HEK293T (cell line): ENCODE measurements around the gene COLEC12.

ENCODE experiments used
- CTCF ChIA-PET: fragments of 350-600 bp; formaldehyde crosslinking; extraction: SDS; loops from one replicate; lab custom pipeline; 2021; ENCODE audit warnings: antibody characterized with exemption, inconsistent platforms; lab: Yijun Ruan, JAX
- POLR2A ChIA-PET: fragments of 350-600 bp; formaldehyde crosslinking; extraction: SDS; loops from one replicate; lab custom pipeline; 2020; ENCODE audit warnings: antibody characterized with exemption, inconsistent platforms; lab: Yijun Ruan, JAX
- DNase-seq: peaks from one replicate; pipeline ENCODE4 v3.0.0; 2012; ENCODE audit warnings: mixed read lengths; ENCODE audit errors: extremely low spot score
- ARNT ChIP-seq: fragments of 450-650 bp; IDR thresholded peaks from 2 replicates; pipeline ENCODE4 v1.6.1; 2017; ENCODE audit warnings: mild to moderate bottlenecking
- BHLHE40 ChIP-seq: fragments of 450-650 bp; IDR thresholded peaks from 2 replicates; pipeline ENCODE4 v1.6.1; 2016; ENCODE audit warnings: mild to moderate bottlenecking, moderate library complexity, borderline replicate concordance
- CTBP1 ChIP-seq: fragments of 450-650 bp; IDR thresholded peaks from 2 replicates; pipeline ENCODE4 v1.6.1; 2016; ENCODE audit warnings: borderline replicate concordance
- ELF4 ChIP-seq: fragments of 450-650 bp; IDR thresholded peaks from 2 replicates; pipeline ENCODE4 v1.6.1; 2017; ENCODE audit warnings: antibody characterized with exemption
- FOXA1 ChIP-seq: fragments of 450-650 bp; IDR thresholded peaks from 2 replicates; pipeline ENCODE4 v1.6.1; 2016; ENCODE audit warnings: mild to moderate bottlenecking
- FOXK2 ChIP-seq: fragments of 450-650 bp; IDR thresholded peaks from 2 replicates; pipeline ENCODE4 v1.6.1; 2016; ENCODE audit warnings: mild to moderate bottlenecking
- FOXM1 ChIP-seq: fragments of 450-650 bp; IDR thresholded peaks from 2 replicates; pipeline ENCODE4 v1.6.1; 2017; ENCODE audit warnings: mild to moderate bottlenecking, borderline replicate concordance
- HDGF ChIP-seq: fragments of 450-650 bp; IDR thresholded peaks from 2 replicates; pipeline ENCODE4 v1.6.1; 2017; ENCODE audit warnings: antibody characterized with exemption, borderline replicate concordance
- L3MBTL2 ChIP-seq: fragments of 450-650 bp; conservative IDR thresholded peaks from 2 replicates; pipeline ENCODE4 v1.6.1; 2016; ENCODE audit warnings: mild to moderate bottlenecking
- LEF1 ChIP-seq: fragments of 450-650 bp; IDR thresholded peaks from 2 replicates; pipeline ENCODE4 v1.6.1; 2017; ENCODE audit warnings: mild to moderate bottlenecking, borderline replicate concordance
- NFRKB ChIP-seq: fragments of 450-650 bp; IDR thresholded peaks from 2 replicates; pipeline ENCODE4 v1.6.1; 2016; ENCODE audit warnings: mild to moderate bottlenecking, moderate library complexity
- SP1 ChIP-seq: fragments of 450-650 bp; IDR thresholded peaks from 2 replicates; pipeline ENCODE4 v1.6.1; 2017
- SUZ12 ChIP-seq: fragments of 450-650 bp; IDR thresholded peaks from 2 replicates; pipeline ENCODE4 v1.6.1; 2016; ENCODE audit warnings: mild to moderate bottlenecking
- TARDBP ChIP-seq: fragments of 450-650 bp; IDR thresholded peaks from 2 replicates; pipeline ENCODE4 v1.6.1; 2016
- ZNF384 ChIP-seq: fragments of 450-650 bp; IDR thresholded peaks from 2 replicates; pipeline ENCODE4 v1.6.1; 2016
- TF ChIP-seq, protein P1 (sequence below): fragments of 450-650 bp; IDR thresholded peaks from 2 replicates; pipeline ENCODE4 v1.6.1; 2016

Gene COLEC12

GRCh38 chr18:519019-519879 lies 18.7 kb upstream of the COLEC12 start:
- DNase-seq = no peak
- POLR2A ChIA-PET = no interaction called here
- CTCF ChIA-PET = no interaction called here
- no peak for TF ChIP-seq FOXA1
- TF ChIP-seq ARNT = no peak
- no peak for TF ChIP-seq HDGF
- TF ChIP-seq NFRKB = no peak
- no peak for TF ChIP-seq SUZ12
- no peak for TF ChIP-seq FOXK2
- no peak for TF ChIP-seq TARDBP
- no peak for TF ChIP-seq L3MBTL2

DNA sequence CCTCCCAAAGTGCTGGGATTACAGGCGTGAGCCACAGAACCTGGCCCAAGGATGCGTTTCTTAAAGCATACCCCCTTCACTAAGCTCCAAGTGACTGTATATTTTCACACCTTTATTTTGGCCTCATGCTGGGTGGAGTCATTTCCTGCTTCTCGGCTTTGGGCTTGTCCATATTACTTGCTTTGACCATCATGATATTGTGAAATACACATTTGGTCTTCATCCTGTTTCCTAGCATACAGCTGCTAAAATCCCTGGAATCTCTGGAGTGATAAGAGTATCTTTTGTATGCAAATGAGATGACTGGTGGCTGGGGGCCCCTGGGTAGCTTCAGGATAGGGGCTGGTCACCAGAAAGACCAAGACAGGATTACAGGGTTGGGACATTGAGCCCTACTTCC lies 17.6 kb upstream of the COLEC12 start:
- POLR2A ChIA-PET = no interaction called here
- CTCF ChIA-PET = no interaction called here
- no peak for DNase-seq
- TF ChIP-seq TARDBP = no peak

DNA sequence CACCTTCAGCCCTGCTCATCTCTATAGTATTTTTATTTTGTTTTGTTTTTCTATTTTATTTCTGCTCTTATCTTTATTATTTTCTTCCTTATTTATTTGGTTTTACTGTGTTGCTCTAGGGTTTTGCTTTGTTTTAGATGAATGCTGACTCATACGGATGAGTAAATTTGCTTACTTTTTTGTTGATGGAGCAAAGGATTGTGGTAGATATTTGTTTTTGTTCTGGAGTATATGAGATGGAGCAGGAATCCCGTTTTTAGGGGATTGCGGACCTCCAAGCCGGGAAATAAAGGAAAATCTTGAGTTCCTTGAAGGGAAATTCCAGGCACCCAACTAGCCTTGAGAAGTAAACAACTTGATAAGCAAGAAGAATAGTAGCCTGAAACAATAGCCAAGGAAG lies 15.3 kb upstream of the COLEC12 start:
- CTCF ChIA-PET = no interaction called here
- POLR2A ChIA-PET = no interaction called here
- TF ChIP-seq L3MBTL2 = no peak
- no peak for TF ChIP-seq FOXK2
- DNase-seq = no peak

DNA sequence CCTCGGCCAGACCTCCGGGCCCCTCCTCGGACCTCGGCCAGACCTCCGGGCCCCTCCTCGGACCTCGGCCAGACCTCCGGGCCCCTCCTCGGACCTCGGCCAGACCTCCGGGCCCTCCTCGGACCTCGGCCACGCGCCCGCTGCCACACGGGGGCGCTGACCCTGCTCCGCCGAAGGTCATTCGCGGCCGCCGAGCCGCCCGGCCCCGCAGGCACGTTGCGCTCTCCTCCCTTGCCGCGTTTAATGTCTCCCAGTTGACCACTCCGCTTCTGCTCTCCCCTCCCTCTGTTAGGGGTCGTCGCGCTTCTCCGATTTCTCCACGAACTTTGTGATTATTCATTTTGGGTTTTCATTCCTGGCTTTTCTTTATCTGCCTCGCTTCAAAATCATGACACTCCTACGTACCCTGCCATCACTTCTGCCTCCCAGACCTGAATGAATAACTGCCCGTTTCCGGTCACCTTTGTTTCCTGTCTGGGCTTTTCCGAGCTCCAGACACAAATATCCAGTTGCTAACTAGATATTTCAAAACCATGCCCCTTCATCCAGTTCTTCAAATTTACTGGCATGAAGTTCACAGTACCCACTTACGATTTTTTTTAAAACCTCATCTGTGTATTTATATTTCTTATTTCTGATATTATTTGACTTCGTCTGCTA lies 14.8 kb upstream of the COLEC12 start:
- DNase-seq = no peak
- POLR2A ChIA-PET = no interaction called here
- no peak for TF ChIP-seq ARNT
- no peak for TF ChIP-seq FOXM1
- CTCF ChIA-PET = no interaction called here

GRCh38 chr18:513826-514530 lies 13.5 kb upstream of the COLEC12 start:
- no peak for TF ChIP-seq CTBP1
- no peak for TF ChIP-seq L3MBTL2
- TF ChIP-seq FOXM1 = no peak
- TF ChIP-seq, protein P1, sequence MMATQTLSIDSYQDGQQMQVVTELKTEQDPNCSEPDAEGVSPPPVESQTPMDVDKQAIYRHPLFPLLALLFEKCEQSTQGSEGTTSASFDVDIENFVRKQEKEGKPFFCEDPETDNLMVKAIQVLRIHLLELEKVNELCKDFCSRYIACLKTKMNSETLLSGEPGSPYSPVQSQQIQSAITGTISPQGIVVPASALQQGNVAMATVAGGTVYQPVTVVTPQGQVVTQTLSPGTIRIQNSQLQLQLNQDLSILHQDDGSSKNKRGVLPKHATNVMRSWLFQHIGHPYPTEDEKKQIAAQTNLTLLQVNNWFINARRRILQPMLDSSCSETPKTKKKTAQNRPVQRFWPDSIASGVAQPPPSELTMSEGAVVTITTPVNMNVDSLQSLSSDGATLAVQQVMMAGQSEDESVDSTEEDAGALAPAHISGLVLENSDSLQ = no peak
- TF ChIP-seq HDGF = no peak
- no peak for TF ChIP-seq LEF1
- TF ChIP-seq SP1 = no peak
- TF ChIP-seq FOXK2 = no peak
- TF ChIP-seq NFRKB = no peak
- TF ChIP-seq SUZ12 = no peak
- TF ChIP-seq ZNF384 = no peak
- no peak for TF ChIP-seq ELF4
- TF ChIP-seq FOXA1 = no peak
- DNase-seq = no peak
- ChIA-PET CTCF (no interaction called here), POLR2A (interaction anchor here (1.0 kb wide), 1 partner anchor 15 kb away, joined by 3 read pairs; no protein-coding TSS in a partner anchor)

DNA sequence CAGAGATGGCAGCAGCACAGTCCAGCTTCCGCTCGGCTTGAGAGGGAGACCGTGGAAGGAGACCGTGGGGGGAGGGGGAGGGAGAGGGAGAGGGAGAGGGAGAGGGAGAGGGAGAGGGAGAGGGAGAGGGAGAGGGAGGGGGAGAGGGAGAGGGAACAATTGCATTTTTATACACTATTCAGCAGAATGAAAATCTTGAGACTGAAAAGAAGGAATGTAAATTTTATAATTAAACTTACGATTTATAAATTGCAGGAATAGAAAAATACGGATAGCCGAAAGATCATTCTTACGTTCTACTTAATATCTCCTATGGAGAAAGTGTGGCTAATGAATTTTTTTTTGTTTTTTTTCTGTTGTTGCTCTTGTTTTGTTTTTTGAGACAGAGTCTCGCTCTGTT lies 12.5 kb upstream of the COLEC12 start:
- ChIA-PET CTCF (no interaction called here), POLR2A (interaction anchor here (1.0 kb wide), 1 partner anchor 14 kb away, joined by 3 read pairs; no protein-coding TSS in a partner anchor)
- no peak for TF ChIP-seq FOXM1
- TF ChIP-seq BHLHE40 = no peak
- TF ChIP-seq ELF4 = no peak
- TF ChIP-seq NFRKB = no peak
- no peak for TF ChIP-seq TARDBP
- no peak for TF ChIP-seq FOXA1
- no peak for DNase-seq

GRCh38 chr18:508835-509234 lies 8.3 kb upstream of the COLEC12 start:
- no peak for TF ChIP-seq LEF1
- TF ChIP-seq ZNF384 = no peak
- ChIA-PET CTCF (no interaction called here), POLR2A (no interaction called here)
- no peak for DNase-seq

DNA sequence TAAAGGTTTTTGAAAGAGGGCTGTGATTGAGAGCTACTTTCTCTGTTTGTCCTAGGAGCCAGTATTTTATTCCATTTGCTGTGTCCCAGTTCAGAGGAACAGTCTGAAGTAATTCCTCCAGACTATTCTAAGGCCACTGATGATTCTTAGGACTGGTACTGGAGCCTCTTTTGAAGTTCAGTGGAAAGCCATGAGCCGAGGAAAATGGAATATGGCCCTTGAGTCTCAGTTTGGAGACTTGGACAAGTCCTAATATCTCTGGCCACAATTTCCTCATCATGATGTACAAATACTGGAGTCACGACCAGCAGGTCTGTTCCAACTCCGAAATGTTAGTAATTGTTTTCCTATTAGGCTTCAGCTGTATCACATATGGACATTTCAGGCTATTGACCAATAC lies 7.1 kb upstream of the COLEC12 start:
- POLR2A ChIA-PET = no interaction called here
- no peak for DNase-seq
- no peak for TF ChIP-seq HDGF
- CTCF ChIA-PET = no interaction called here
